Adrenal gland (tissue), 5 donors: ENCODE measurements around the gene ZNF697.

Experiments used
- POLR2A ChIP-seq, 2 donors: fragments of 450-650 bp; IDR thresholded peaks; one replicate each; pipeline ENCODE4 v1.6.1; 2017; ENCODE audit warnings: antibody characterized with exemption in 2 of 2, mild to moderate bottlenecking in 2 of 2, moderate library complexity in 1 of 2
- TF ChIP-seq, protein P1 (sequence below), 6 experiments: fragments of 450-650 bp in 4 of 6; fragments of 200-600 bp in 2 of 6; sonication (generic) in 1 of 6; IDR thresholded peaks; 1 replicate in 5 of 6; 2 replicates in 1 of 6; pipeline versions ENCODE4 v1.5.1 to v1.8.0; 2016 to 2021; ENCODE audit warnings: antibody characterized with exemption in 6 of 6, mild to moderate bottlenecking in 2 of 6, moderate library complexity in 1 of 6
- donor health status: DM: no; HTN: no; CAD: no.

DNA sequence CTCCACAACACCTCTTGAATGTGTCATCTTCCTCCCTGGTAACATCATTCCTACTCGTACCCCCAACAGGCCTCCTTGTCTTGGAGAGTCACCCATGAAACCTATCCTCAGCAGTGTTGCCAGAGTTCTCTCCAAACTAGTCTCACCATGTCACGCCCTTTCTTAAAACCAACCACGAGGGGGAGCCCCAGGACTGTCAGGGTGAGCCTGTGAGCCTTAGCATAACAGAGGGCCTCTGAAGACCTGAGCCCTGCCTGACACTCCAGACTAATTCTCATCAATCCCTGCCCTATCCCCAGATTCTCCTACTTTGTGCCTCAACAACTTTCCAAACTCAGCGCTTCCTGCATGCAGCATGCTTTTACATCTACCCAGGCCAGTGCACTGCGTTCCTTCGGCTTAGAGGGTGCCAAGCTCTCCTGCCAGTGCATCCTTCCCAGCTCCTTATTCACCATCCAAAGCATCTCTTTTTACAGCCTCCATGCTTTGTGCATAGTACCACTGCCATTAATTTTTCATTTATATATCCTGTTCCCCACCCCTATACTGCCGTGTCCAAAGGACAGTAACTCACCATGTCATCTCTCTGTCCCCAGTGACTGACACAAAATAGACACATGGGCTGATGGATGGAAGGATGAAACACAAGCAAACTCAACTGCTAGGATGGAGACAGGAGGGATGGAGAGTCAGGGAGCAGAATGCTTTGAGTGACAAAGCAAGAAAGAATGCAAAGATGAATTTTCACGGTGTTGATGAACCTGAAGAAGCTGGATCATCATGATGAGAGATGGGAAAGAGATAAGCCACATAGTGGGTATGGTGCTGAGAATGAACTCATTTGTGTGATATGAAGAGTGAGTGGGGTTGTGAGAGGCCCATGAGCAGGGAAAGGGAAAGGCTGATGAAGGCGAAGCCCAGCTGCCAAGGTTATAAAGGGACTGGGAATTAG, 34.0 kb downstream of the ZNF697 start:
- TF ChIP-seq, protein P1, sequence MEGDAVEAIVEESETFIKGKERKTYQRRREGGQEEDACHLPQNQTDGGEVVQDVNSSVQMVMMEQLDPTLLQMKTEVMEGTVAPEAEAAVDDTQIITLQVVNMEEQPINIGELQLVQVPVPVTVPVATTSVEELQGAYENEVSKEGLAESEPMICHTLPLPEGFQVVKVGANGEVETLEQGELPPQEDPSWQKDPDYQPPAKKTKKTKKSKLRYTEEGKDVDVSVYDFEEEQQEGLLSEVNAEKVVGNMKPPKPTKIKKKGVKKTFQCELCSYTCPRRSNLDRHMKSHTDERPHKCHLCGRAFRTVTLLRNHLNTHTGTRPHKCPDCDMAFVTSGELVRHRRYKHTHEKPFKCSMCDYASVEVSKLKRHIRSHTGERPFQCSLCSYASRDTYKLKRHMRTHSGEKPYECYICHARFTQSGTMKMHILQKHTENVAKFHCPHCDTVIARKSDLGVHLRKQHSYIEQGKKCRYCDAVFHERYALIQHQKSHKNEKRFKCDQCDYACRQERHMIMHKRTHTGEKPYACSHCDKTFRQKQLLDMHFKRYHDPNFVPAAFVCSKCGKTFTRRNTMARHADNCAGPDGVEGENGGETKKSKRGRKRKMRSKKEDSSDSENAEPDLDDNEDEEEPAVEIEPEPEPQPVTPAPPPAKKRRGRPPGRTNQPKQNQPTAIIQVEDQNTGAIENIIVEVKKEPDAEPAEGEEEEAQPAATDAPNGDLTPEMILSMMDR (IDR thresholded peaks at IDR 0.05): peak; percentile 79 to 91 (median 84)
- no peak for TF ChIP-seq POLR2A (IDR thresholded peaks at IDR 0.05)
